Measurements from ENCODE around the gene SMC6. TPM values are rescaled to one million over a fixed set of nuclear protein-coding genes. Genes with fewer than 3 reads are reported as not detected.

The SMC6 gene
- polyA plus RNA-seq, 4 donors = 8.8 to 22.6 (median 10.5) TPM

DNA sequence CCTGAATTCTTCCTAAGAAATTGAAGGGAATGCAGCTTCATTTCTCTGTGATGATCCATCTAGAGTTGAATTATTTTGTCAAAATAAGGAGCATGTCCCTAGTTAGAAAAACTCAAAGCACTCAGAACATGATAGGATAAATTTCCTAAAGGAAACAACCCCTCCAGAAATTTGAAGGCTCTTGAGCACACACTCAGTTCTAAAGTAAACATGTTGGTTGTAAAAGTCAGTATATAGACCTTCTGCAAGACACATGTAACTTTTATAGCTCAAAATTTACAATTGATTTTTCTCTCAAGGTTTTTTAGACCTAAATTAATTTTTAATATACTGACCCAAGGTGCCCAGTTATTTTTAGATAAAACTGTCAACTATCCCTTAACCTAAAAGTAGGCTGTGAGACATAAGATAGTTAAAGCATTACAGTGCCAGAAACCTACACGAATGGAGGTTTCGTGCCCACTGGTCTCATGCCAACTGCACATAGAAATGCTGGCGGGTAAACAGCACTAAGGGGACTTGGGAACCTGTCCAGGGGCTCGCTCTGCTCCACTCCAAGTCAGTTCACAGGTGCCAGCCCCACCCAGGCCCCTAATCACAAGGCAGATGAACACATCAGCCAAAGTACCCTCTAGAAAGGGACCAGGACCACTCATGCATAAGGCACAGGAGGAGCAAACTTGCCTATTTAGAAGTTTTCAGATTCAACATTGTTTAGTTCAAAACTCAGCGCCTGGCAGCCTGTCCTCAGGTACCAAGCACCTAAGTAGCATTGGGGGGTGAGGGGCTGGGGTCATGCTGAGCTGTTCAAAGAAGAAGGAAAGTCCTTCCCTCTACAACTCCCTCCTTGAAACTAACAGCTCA is 106.5 kb downstream of the SMC6 start:
- FAIRE-seq = no peak
- H3K4me3 ChIP-seq (ENCODE audit: low read depth in 1 of 3, low read length in 3 of 3) = no peak overlapping the region
- H3K4me1 ChIP-seq (ENCODE audit: control insufficient read depth in 3 of 3, insufficient read depth in 2 of 3, low read depth in 1 of 3, low read length in 2 of 3) = peaks cover 0 to 5% (median 0%) of the 10 kb centered on the region in 3 donors
- no peak overlapping the region for H3K27ac ChIP-seq (ENCODE audit: low read depth in 1 of 3, low read length in 2 of 3)
- H3K9me3 ChIP-seq (ENCODE audit: control insufficient read depth in 2 of 2, insufficient read depth in 1 of 2, low read depth in 1 of 2, low read length in 1 of 2) = no peaks in the 10 kb centered on the region
- DNase-seq = no peak
- WGBS, 3 donors = 51 to 64% (median 57%) methylated on average over 5 of the region's 5 CpGs
- H3K27me3 ChIP-seq (ENCODE audit: control insufficient read depth in 3 of 3, insufficient read depth in 3 of 3, low read length in 3 of 3) = no peaks in the 10 kb centered on the region
- peaks cover 0 to 3% (median 0%) of the 10 kb centered on the region in 3 donors for H3K36me3 ChIP-seq (ENCODE audit: control insufficient read depth in 3 of 3, insufficient read depth in 2 of 3, low read depth in 1 of 3, low read length in 3 of 3)

GRCh38 chr2:17646081-17646554 is 107.5 kb downstream of the SMC6 start:
- 0 to 1% (median 0%) methylated on average over 3 of the region's 3 CpGs for WGBS, 3 donors
- no peaks in the 10 kb centered on the region for H3K9me3 ChIP-seq (ENCODE audit: control insufficient read depth in 2 of 2, insufficient read depth in 1 of 2, low read depth in 1 of 2, low read length in 1 of 2)
- FAIRE-seq (peak; percentile 62), DNase-seq (peak; percentile 70 to 80)
- H3K27ac ChIP-seq (ENCODE audit: low read depth in 1 of 3, low read length in 2 of 3) = no peak overlapping the region
- no peak overlapping the region for H3K4me3 ChIP-seq (ENCODE audit: low read depth in 1 of 3, low read length in 3 of 3)
- H3K36me3 ChIP-seq (ENCODE audit: control insufficient read depth in 3 of 3, insufficient read depth in 2 of 3, low read depth in 1 of 3, low read length in 3 of 3) = no peaks in the 10 kb centered on the region
- H3K27me3 ChIP-seq (ENCODE audit: control insufficient read depth in 3 of 3, insufficient read depth in 3 of 3, low read length in 3 of 3) = no peaks in the 10 kb centered on the region
- H3K4me1 ChIP-seq (ENCODE audit: control insufficient read depth in 3 of 3, insufficient read depth in 2 of 3, low read depth in 1 of 3, low read length in 2 of 3) = peaks cover 0 to 5% (median 0%) of the 10 kb centered on the region in 3 donors

GRCh38 chr2:17644997-17645720 is 108.5 kb downstream of the SMC6 start:
- 85 to 87% (median 87%) methylated on average over 4 of the region's 4 CpGs for whole genome bisulfite sequencing, 3 donors
- DNase-seq (no peak), FAIRE-seq (no peak)
- Histone ChIP-seq H3K4me1 (ENCODE audit: control insufficient read depth in 3 of 3, insufficient read depth in 2 of 3, low read depth in 1 of 3, low read length in 2 of 3) (peaks cover 0 to 5% (median 0%) of the 10 kb centered on the region in 3 donors), H3K27me3 (ENCODE audit: control insufficient read depth in 3 of 3, insufficient read depth in 3 of 3, low read length in 3 of 3) (no peaks in the 10 kb centered on the region), H3K9me3 (ENCODE audit: control insufficient read depth in 2 of 2, insufficient read depth in 1 of 2, low read depth in 1 of 2, low read length in 1 of 2) (no peaks in the 10 kb centered on the region), H3K4me3 (ENCODE audit: low read depth in 1 of 3, low read length in 3 of 3) (no peak overlapping the region), H3K36me3 (ENCODE audit: control insufficient read depth in 3 of 3, insufficient read depth in 2 of 3, low read depth in 1 of 3, low read length in 3 of 3) (no peaks in the 10 kb centered on the region), H3K27ac (ENCODE audit: low read depth in 1 of 3, low read length in 2 of 3) (no peak overlapping the region)

DNA sequence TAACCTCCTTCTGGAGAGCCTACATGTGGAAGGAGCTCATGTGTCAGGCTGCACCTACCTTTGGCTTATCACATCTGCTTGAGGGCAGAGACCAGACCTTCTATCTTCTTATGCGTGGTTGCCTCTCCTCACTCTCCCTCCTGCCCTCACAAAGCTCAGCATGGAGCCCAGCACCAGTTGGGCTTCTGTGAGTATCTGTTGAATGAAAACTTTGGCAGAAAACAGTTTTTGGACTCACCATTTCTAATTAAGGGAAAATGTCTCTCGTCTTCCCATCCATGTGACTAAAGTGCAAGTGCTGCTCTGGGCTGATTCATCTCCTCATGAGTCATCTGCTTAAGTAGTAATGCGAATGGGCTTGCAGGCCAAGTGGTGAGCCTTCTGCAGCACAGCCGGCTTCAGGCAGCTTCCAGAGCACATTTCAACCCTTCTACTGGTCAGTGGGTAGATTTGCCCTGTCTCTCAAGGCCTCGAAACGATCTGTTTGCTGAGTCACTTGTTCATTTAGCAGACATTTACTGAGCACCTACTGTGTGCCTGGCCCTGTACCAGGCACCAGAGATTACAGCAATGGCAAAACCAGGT is 110.5 kb downstream of the SMC6 start:
- WGBS, 3 donors = 64 to 72% (median 71%) methylated on average over 6 of the region's 6 CpGs
- FAIRE-seq (no peak), DNase-seq (peak in 1 of 2 donors; percentile 11)
- Histone ChIP-seq H3K27ac (ENCODE audit: low read depth in 1 of 3, low read length in 2 of 3) (peak overlapping the region in 1 of 3 donors; percentile 46), H3K9me3 (ENCODE audit: control insufficient read depth in 2 of 2, insufficient read depth in 1 of 2, low read depth in 1 of 2, low read length in 1 of 2) (no peaks in the 10 kb centered on the region), H3K4me1 (ENCODE audit: control insufficient read depth in 3 of 3, insufficient read depth in 2 of 3, low read depth in 1 of 3, low read length in 2 of 3) (peaks cover 0 to 5% (median 0%) of the 10 kb centered on the region in 3 donors), H3K4me3 (ENCODE audit: low read depth in 1 of 3, low read length in 3 of 3) (no peak overlapping the region), H3K27me3 (ENCODE audit: control insufficient read depth in 3 of 3, insufficient read depth in 3 of 3, low read length in 3 of 3) (no peaks in the 10 kb centered on the region), H3K36me3 (ENCODE audit: control insufficient read depth in 3 of 3, insufficient read depth in 2 of 3, low read depth in 1 of 3, low read length in 3 of 3) (no peaks in the 10 kb centered on the region)

DNA sequence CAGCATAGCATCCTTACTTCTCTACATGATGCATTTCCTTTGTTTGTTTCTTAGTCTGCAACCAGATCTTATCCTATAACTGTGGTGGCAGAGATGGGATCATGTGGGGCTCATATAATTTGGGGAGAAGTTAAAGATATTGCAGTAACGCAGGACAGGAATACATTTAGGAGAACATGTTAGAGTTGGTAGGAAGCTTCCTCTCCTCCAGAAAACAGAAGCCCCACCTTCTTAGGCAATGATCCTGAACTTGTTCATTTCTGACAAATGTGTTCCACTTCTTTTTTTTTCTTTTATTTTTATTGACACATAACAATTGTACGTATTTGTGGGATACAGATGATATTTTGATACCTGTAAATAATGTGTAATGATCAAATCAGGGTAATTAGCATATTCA is 113.2 kb downstream of the SMC6 start:
- FAIRE-seq (no peak), DNase-seq (no peak)
- H3K27ac ChIP-seq (ENCODE audit: low read depth in 1 of 3, low read length in 2 of 3) = no peak overlapping the region
- WGBS, 3 donors = 87 to 94% (median 88%) methylated on average over 2 of the region's 2 CpGs
- no peaks in the 10 kb centered on the region for H3K9me3 ChIP-seq (ENCODE audit: control insufficient read depth in 2 of 2, insufficient read depth in 1 of 2, low read depth in 1 of 2, low read length in 1 of 2)
- H3K36me3 ChIP-seq (ENCODE audit: control insufficient read depth in 3 of 3, insufficient read depth in 2 of 3, low read depth in 1 of 3, low read length in 3 of 3) = no peaks in the 10 kb centered on the region
- H3K4me3 ChIP-seq (ENCODE audit: low read depth in 1 of 3, low read length in 3 of 3) = no peak overlapping the region
- no peaks in the 10 kb centered on the region for H3K4me1 ChIP-seq (ENCODE audit: control insufficient read depth in 3 of 3, insufficient read depth in 2 of 3, low read depth in 1 of 3, low read length in 2 of 3)
- H3K27me3 ChIP-seq (ENCODE audit: control insufficient read depth in 3 of 3, insufficient read depth in 3 of 3, low read length in 3 of 3) = no peaks in the 10 kb centered on the region

DNA sequence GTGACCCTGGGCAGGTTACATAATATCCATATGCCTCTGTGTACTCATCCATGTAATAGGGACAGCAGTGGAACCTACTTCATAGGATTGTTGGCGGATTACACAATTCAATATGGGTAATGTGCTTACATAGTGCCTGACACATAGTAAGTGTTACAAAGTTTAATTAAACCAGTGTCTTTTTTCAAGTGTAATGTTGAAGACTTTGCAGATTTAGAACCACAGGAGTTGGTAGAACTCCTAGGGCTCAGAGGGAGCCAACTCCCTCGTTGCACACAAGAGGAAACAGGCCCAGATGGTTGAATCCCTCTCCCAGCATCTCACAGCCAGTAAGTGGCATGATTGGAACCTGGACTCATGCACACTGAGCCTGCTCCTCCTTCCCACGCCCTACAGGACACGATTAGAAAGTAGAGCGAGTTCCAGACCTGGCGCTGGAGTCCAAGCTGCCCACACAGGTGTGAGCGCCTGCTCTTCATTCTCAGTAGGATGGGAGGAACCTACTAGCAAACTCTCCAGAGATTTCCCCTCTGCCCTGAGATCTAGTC is 115.3 kb downstream of the SMC6 start:
- 76 to 88% (median 80%) methylated on average over 7 of the region's 7 CpGs for WGBS, 3 donors
- Histone ChIP-seq H3K4me3 (ENCODE audit: low read depth in 1 of 3, low read length in 3 of 3) (no peak overlapping the region), H3K27ac (ENCODE audit: low read depth in 1 of 3, low read length in 2 of 3) (no peak overlapping the region), H3K36me3 (ENCODE audit: control insufficient read depth in 3 of 3, insufficient read depth in 2 of 3, low read depth in 1 of 3, low read length in 3 of 3) (no peaks in the 10 kb centered on the region), H3K4me1 (ENCODE audit: control insufficient read depth in 3 of 3, insufficient read depth in 2 of 3, low read depth in 1 of 3, low read length in 2 of 3) (no peaks in the 10 kb centered on the region), H3K9me3 (ENCODE audit: control insufficient read depth in 2 of 2, insufficient read depth in 1 of 2, low read depth in 1 of 2, low read length in 1 of 2) (no peaks in the 10 kb centered on the region), H3K27me3 (ENCODE audit: control insufficient read depth in 3 of 3, insufficient read depth in 3 of 3, low read length in 3 of 3) (no peaks in the 10 kb centered on the region)
- DNase-seq (no peak), FAIRE-seq (no peak)

DNA sequence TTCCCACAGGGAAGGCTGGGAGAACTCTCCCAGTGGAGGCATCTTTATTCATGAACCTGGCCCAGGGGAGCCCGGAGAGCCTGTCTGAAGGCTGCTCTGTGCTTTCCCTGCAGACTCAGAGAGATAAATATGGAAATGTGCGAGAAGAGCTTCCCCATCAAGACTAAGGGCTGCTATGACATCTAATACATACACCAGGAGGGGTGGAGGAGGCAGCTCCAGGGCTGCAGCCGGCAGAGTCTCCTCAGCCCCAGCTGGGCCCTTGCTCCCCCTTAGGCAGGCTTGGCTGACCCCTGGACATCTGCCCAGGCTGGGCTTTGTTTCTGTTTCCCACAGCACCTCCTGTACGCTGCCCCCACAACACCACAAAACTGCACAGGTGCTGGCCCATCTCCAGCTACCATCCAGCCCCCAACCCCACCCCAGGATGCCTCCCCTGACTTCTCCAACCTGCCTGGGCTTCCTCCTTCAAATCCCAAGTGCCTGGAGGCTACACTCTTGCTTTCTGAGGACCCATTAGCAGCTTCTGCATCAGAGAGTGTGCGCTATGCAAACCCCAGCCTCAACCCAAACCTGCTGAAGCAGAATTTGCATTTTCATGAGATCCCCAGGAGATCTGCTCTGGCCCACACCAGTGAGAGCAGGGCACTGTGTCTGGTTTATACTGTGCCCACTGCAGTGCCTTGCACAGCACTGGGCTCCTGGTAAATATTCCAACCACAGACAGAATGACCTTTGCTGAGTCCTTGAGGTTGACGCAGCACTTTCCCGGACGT is 116.3 kb downstream of the SMC6 start:
- FAIRE-seq (no peak), DNase-seq (no peak)
- no peaks in the 10 kb centered on the region for H3K27me3 ChIP-seq (ENCODE audit: control insufficient read depth in 3 of 3, insufficient read depth in 3 of 3, low read length in 3 of 3)
- 71 to 73% (median 73%) methylated on average over 8 of the region's 8 CpGs for WGBS, 3 donors
- H3K36me3 ChIP-seq (ENCODE audit: control insufficient read depth in 3 of 3, insufficient read depth in 2 of 3, low read depth in 1 of 3, low read length in 3 of 3) = no peaks in the 10 kb centered on the region
- no peak overlapping the region for H3K4me3 ChIP-seq (ENCODE audit: low read depth in 1 of 3, low read length in 3 of 3)
- H3K27ac ChIP-seq (ENCODE audit: low read depth in 1 of 3, low read length in 2 of 3) = no peak overlapping the region
- H3K9me3 ChIP-seq (ENCODE audit: control insufficient read depth in 2 of 2, insufficient read depth in 1 of 2, low read depth in 1 of 2, low read length in 1 of 2) = no peaks in the 10 kb centered on the region
- H3K4me1 ChIP-seq (ENCODE audit: control insufficient read depth in 3 of 3, insufficient read depth in 2 of 3, low read depth in 1 of 3, low read length in 2 of 3) = no peaks in the 10 kb centered on the region
